K562 (cell line): Measurements from ENCODE around the gene XPNPEP3. TPM values are rescaled to one million over a fixed set of nuclear protein-coding genes. Genes with fewer than 3 reads are reported as not detected.
A peak's percentile ranks its signal among the peaks of the same experiment; 100 is the strongest.

ENCODE experiments used
- ARID1B ChIP-seq: fragments of 450-650 bp; IDR thresholded peaks from 2 replicates; pipeline ENCODE4 v1.6.1; 2016; ENCODE audit warnings: antibody characterized with exemption, mild to moderate bottlenecking, inconsistent platforms
- CC2D1A ChIP-seq: fragments of 450-650 bp; IDR thresholded peaks from 2 replicates; pipeline ENCODE4 v1.6.1; 2017; ENCODE audit warnings: mild to moderate bottlenecking
- CREB1 ChIP-seq, 2 experiments: sonication (generic) in 1 of 2; formaldehyde crosslinking in 1 of 2; IDR thresholded peaks; 2 replicates each; pipeline versions ENCODE4 v1.6.1 to v1.8.0; 2012 to 2022; ENCODE audit warnings: inconsistent platforms in 1 of 2, mild to moderate bottlenecking in 1 of 2, missing genetic modification reagents in 1 of 2, moderate library complexity in 1 of 2
- FOXA3 ChIP-seq, 2 experiments: fragments of 450-650 bp in 1 of 2; sonication (generic) in 1 of 2; formaldehyde crosslinking; IDR thresholded peaks in 1 of 2; conservative IDR thresholded peaks in 1 of 2; 2 replicates each; pipeline versions ENCODE4 v1.4.0 to v1.8.0; 2020 to 2022; ENCODE audit warnings: mild to moderate bottlenecking in 2 of 2, missing genetic modification reagents in 1 of 2
- HDAC6 ChIP-seq: IDR thresholded peaks from 2 replicates; pipeline ENCODE4 v1.6.1; 2012; ENCODE audit warnings: low read depth, mild to moderate bottlenecking, control low read depth, inconsistent platforms, low read length, moderate library complexity
- MAFG ChIP-seq: fragments of 450-650 bp; conservative IDR thresholded peaks from 2 replicates; pipeline ENCODE4 v1.6.1; 2016; ENCODE audit warnings: missing genetic modification characterization, missing compliant biosample characterization
- PTRF ChIP-seq: fragments of 450-650 bp; IDR thresholded peaks from 2 replicates; pipeline ENCODE4 v1.6.1; 2016; ENCODE audit warnings: mild to moderate bottlenecking, missing genetic modification characterization, missing compliant biosample characterization
- USF2 ChIP-seq: sonication (generic); formaldehyde crosslinking; IDR thresholded peaks from 2 replicates; pipeline ENCODE4 v1.5.0; 2020; ENCODE audit warnings: missing genetic modification reagents
- ZBTB33 ChIP-seq: sonication (generic); formaldehyde crosslinking; IDR thresholded peaks from 2 replicates; pipeline ENCODE4 v1.8.1; 2023; ENCODE audit warnings: mild to moderate bottlenecking, missing genetic modification reagents
- ZNF24 ChIP-seq: fragments of 450-650 bp; IDR thresholded peaks from 2 replicates; pipeline ENCODE4 v1.6.1; 2016
- ZNF282 ChIP-seq: sonication (generic); formaldehyde crosslinking; IDR thresholded peaks from 2 replicates; pipeline ENCODE4 v1.8.1; 2023; ENCODE audit warnings: missing genetic modification reagents
- ZNF316 ChIP-seq: fragments of 450-650 bp; IDR thresholded peaks from 2 replicates; pipeline ENCODE4 v1.6.1; 2016
- ZNF589 ChIP-seq: fragments of 200-800 bp; sonication (Bioruptor generic); IDR thresholded peaks from 2 replicates; pipeline ENCODE4 v1.6.1; 2016; ENCODE audit warnings: low read depth, missing genetic modification characterization, missing compliant biosample characterization
- ZNF77 ChIP-seq: fragments of 250-450 bp; sonication (Bioruptor Pico); IDR thresholded peaks from 2 replicates; pipeline ENCODE4 v1.5.0; 2020
- polyA plus RNA-seq, 8 experiments: library from polyadenylated mRNA; depleted of rRNA in 4 of 8; stranded (reverse) in 5 of 8; unstranded in 3 of 8; fragments of >200 nt; fragmentation: Nextera tagmentation in 2 of 8; fragmentation: Illumina TruSeq in 1 of 8; extraction: Ambion mirVana in 2 of 8; extraction: Trizol in 1 of 8; gene quantifications; 2 replicates each; pipeline versions ENCODE4 v1.2.1 to v1.2.3, GENCODE V29; 2011 to 2014; ENCODE audit warnings: inconsistent platforms in 1 of 8, missing spikeins in 1 of 8
- total RNA-seq, 7 experiments: library from RNA; depleted of rRNA in 6 of 7; stranded (reverse); fragments of >200 nt in 6 of 7; fragmentation: Illumina TruSeq in 2 of 7; extraction: Trizol in 2 of 7; gene quantifications; 2 replicates each; pipeline versions ENCODE4 v1.2.1 to v1.2.3, GENCODE V29; 2011 to 2021; ENCODE audit warnings: low replicate concordance in 1 of 7
- TF ChIP-seq, protein P1 (sequence below): fragments of 450-650 bp; formaldehyde crosslinking; IDR thresholded peaks from 2 replicates; pipeline ENCODE4 v1.4.0; 2020; ENCODE audit warnings: mild to moderate bottlenecking, moderate library complexity

The XPNPEP3 gene
- total and polyA plus RNA-seq, 9 of the 15 experiments (the other 6 are each of a cell fraction or from before 2014, with no cell fraction given): 9.1 to 22.6 (median 15.6) TPM

DNA sequence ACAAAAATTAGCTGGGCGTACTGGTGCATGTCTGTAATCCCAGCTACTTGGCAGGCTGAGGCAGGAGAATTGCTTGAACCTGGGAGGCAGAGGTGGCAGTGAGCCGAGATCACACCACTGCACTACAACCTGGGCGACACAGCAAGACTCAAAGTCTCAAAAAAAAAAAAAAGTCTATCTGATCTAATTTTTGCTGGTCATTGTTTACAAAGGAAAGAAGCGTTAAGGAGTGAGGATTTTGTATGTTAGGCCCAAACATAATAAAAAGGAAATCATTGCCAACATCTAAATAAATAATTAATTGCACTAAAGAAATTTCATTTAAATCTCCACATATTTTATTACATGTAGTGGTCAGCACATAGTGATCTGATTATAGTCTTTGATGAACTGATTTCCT lies 97.2 kb downstream of the XPNPEP3 start (continued):
- TF ChIP-seq ZBTB33: no peak
- no peak for TF ChIP-seq HDAC6
- TF ChIP-seq CC2D1A: no peak
- no peak for TF ChIP-seq USF2 (CRISPR knock-in tag)
- TF ChIP-seq ZNF77: no peak
- TF ChIP-seq CREB1 (IDR thresholded peaks at IDR 0.05): no peak
- no peak for TF ChIP-seq CREB1 (CRISPR knock-in tag; IDR thresholded peaks at IDR 0.05)
- TF ChIP-seq ZNF24: no peak
- TF ChIP-seq FOXA3 (CRISPR knock-in tag; conservative IDR thresholded peaks at IDR 0.05 in 1 of 2, IDR thresholded peaks at IDR 0.05 in 1 of 2): peak in 1 of 2 experiments; percentile 42; a peak in 2 of 4 replicates
- TF ChIP-seq ZNF316: peak; percentile 68; the same call in 1 of the 2 replicates
- no peak for TF ChIP-seq ZNF589 (CRISPR knock-in tag)
- TF ChIP-seq ZNF282: no peak
- TF ChIP-seq, protein P1, sequence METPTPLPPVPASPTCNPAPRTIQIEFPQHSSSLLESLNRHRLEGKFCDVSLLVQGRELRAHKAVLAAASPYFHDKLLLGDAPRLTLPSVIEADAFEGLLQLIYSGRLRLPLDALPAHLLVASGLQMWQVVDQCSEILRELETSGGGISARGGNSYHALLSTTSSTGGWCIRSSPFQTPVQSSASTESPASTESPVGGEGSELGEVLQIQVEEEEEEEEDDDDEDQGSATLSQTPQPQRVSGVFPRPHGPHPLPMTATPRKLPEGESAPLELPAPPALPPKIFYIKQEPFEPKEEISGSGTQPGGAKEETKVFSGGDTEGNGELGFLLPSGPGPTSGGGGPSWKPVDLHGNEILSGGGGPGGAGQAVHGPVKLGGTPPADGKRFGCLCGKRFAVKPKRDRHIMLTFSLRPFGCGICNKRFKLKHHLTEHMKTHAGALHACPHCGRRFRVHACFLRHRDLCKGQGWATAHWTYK: no peak
- 0 out of 2 replicates have a peak, but pooled peaks have one; percentile 19 for TF ChIP-seq ARID1B
- no peak for TF ChIP-seq PTRF (tag)
- peak; percentile 68 for TF ChIP-seq MAFG (tag)
